Left renal pelvis (tissue), 4 donors: ENCODE data around the gene C1orf159. TPM values are rescaled to one million over a fixed set of nuclear protein-coding genes. Genes with fewer than 3 reads are reported as not detected.

Experiments used
- DNase-seq, 4 donors: peaks; one replicate each; pipeline ENCODE4 v3.0.0-alpha.2; 2013; ENCODE audit warnings: low read depth in 4 of 4, low spot score in 3 of 4
- polyA plus RNA-seq, 4 donors: library from polyadenylated mRNA; unstranded; fragments of 120-200 nt; gene quantifications; one replicate each; pipeline ENCODE4 v1.2.1, GENCODE V29; 2013; ENCODE audit not compliant: insufficient read length in 4 of 4

C1orf159 gene
- polyA plus RNA-seq, 4 donors, result 7.0 to 19.3 (median 7.2) TPM

- DNase-seq, result no peak
Measured at GRCh38 chr1:1043411-1043810, 72.5 kb downstream of the C1orf159 start.

- no peak for DNase-seq
Measured at GRCh38 chr1:1042835-1043234, 73.1 kb downstream of the C1orf159 start.

GRCh38 chr1:1041873-1042272 is 74.0 kb downstream of the C1orf159 start:
- DNase-seq, result no peak

GRCh38 chr1:1041092-1041523 is 74.8 kb downstream of the C1orf159 start:
- no peak for DNase-seq

GRCh38 chr1:1040004-1040991 is 75.6 kb downstream of the C1orf159 start:
- DNase-seq, result no peak

- no peak for DNase-seq
Measured at GRCh38 chr1:1039145-1039910, 76.6 kb downstream of the C1orf159 start.

- no peak for DNase-seq
Measured at GRCh38 chr1:1038694-1039093, 77.2 kb downstream of the C1orf159 start.

GRCh38 chr1:1037366-1038327 is 78.2 kb downstream of the C1orf159 start:
- DNase-seq, result no peak

- DNase-seq, result no peak
Measured at GRCh38 chr1:1035291-1035943, 80.5 kb downstream of the C1orf159 start.

GRCh38 chr1:1034439-1034781 is 81.5 kb downstream of the C1orf159 start:
- DNase-seq, result no peak

GRCh38 chr1:1033731-1034438 is 82.0 kb downstream of the C1orf159 start:
- DNase-seq, result no peak

- peak in 2 of 4 donors; percentile 78 to 80 for DNase-seq
Measured at GRCh38 chr1:1033009-1033587, 82.8 kb downstream of the C1orf159 start.

- DNase-seq, result no peak
Measured at GRCh38 chr1:1032424-1032823, 83.5 kb downstream of the C1orf159 start.

Other genes starting within 250 kb of the C1orf159 start
- 10 to 100 TPM; 43.9 to 94.8 (median 63.0) TPM for gene SAMD11, start 192.2 kb downstream of the C1orf159 start, polyA plus RNA-seq
- gene NOC2L, start 156.8 kb downstream of the C1orf159 start, polyA plus RNA-seq, result 10 to 100 TPM; 37.7 to 67.3 (median 56.9) TPM
- gene KLHL17, start 155.5 kb downstream of the C1orf159 start, polyA plus RNA-seq, result 10 to 100 TPM in 1 of 4 donors, 1 to 10 TPM in 3; 8.1 to 17.6 (median 9.3) TPM
- under 1 TPM in 3 of 4 donors, not detected in 1; 0.14 to 0.90 (median 0.43) TPM for gene PLEKHN1, start 149.6 kb downstream of the C1orf159 start, polyA plus RNA-seq
- gene PERM1, start 134.0 kb downstream of the C1orf159 start, polyA plus RNA-seq, result under 1 TPM in 3 of 4 donors, not detected in 1; 0.23 to 0.43 (median 0.32) TPM
- 10 to 100 TPM in 3 of 4 donors, 1 to 10 TPM in 1; 5.5 to 38.1 (median 17.4) TPM for gene HES4, start 116.0 kb downstream of the C1orf159 start, polyA plus RNA-seq
- gene ISG15, start 102.6 kb downstream of the C1orf159 start, polyA plus RNA-seq, result 10 to 100 TPM in 3 of 4 donors, 1 to 10 TPM in 1; 9.6 to 17.1 (median 13.6) TPM
- 100 to 1,000 TPM in 3 of 4 donors, 10 to 100 TPM in 1; 60.6 to 306 (median 204) TPM for gene AGRN, start 96.0 kb downstream of the C1orf159 start, polyA plus RNA-seq
- gene RNF223, start 41.8 kb downstream of the C1orf159 start, polyA plus RNA-seq, result under 1 TPM in 3 of 4 donors, not detected in 1; 0.23 to 0.85 (median 0.70) TPM
- under 1 TPM in 3 of 4 donors, not detected in 1; 0.43 to 0.86 (median 0.79) TPM for gene TTLL10, start 57.8 kb upstream of the C1orf159 start, polyA plus RNA-seq
- gene TNFRSF18, start 90.5 kb upstream of the C1orf159 start, polyA plus RNA-seq, result under 1 TPM; 0.26 to 0.72 (median 0.51) TPM
- 1 to 10 TPM; 1.5 to 2.7 (median 1.8) TPM for gene TNFRSF4, start 98.1 kb upstream of the C1orf159 start, polyA plus RNA-seq
- 100 to 1,000 TPM; 120 to 139 (median 128) TPM for gene SDF4, start 115.9 kb upstream of the C1orf159 start, polyA plus RNA-seq
- gene B3GALT6, start 116.1 kb upstream of the C1orf159 start, polyA plus RNA-seq, result 10 to 100 TPM; 15.8 to 22.2 (median 20.6) TPM
- 10 to 100 TPM in 1 of 4 donors, 1 to 10 TPM in 3; 4.1 to 17.4 (median 8.5) TPM for gene C1QTNF12, start 130.6 kb upstream of the C1orf159 start, polyA plus RNA-seq
- 10 to 100 TPM; 43.8 to 68.3 (median 49.3) TPM for gene UBE2J2, start 157.8 kb upstream of the C1orf159 start, polyA plus RNA-seq
- 1 to 10 TPM; 2.3 to 9.0 (median 6.5) TPM for gene SCNN1D, start 164.3 kb upstream of the C1orf159 start, polyA plus RNA-seq
- 10 to 100 TPM; 18.3 to 44.1 (median 34.0) TPM for gene ACAP3, start 191.8 kb upstream of the C1orf159 start, polyA plus RNA-seq
- gene PUSL1, start 192.5 kb upstream of the C1orf159 start, polyA plus RNA-seq, result 10 to 100 TPM in 1 of 4 donors, 1 to 10 TPM in 3; 5.5 to 12.2 (median 6.0) TPM
- 100 to 1,000 TPM in 3 of 4 donors, 10 to 100 TPM in 1; 93.1 to 177 (median 108) TPM for gene INTS11, start 208.6 kb upstream of the C1orf159 start, polyA plus RNA-seq
- 10 to 100 TPM; 10.3 to 19.5 (median 13.2) TPM for gene CPTP, start 208.7 kb upstream of the C1orf159 start, polyA plus RNA-seq
- gene TAS1R3, start 215.2 kb upstream of the C1orf159 start, polyA plus RNA-seq, result under 1 TPM; 0.24 to 0.45 (median 0.37) TPM
- gene DVL1, start 233.3 kb upstream of the C1orf159 start, polyA plus RNA-seq, result 10 to 100 TPM; 25.8 to 45.4 (median 26.1) TPM
- gene MXRA8, start 242.5 kb upstream of the C1orf159 start, polyA plus RNA-seq, result 100 to 1,000 TPM; 133 to 208 (median 158) TPM